ENCODE measurements around the gene DDX31.
A peak's percentile ranks its signal among the peaks of the same experiment; 100 is the strongest.

The DDX31 gene

DNA sequence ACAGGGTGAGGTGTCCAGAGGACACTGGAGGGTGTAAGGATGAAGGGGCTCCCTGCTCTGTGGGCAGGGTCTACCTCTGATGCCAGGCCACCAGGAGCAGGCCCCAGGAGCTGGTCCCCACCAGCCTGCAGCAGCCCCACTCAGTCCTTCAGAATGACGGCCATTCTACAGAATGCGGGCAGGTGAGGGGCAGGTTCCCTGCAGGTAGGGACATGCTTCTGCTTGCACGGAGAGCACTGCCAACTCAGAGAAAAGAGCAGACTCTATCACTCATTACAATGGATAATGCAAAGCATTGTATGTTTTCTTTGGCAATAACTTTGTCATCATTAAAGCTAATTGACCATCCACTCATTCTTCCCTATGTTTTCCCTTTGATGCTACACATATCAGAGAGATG, 39.0 kb downstream of the DDX31 start:
- TF ChIP-seq, protein P1, sequence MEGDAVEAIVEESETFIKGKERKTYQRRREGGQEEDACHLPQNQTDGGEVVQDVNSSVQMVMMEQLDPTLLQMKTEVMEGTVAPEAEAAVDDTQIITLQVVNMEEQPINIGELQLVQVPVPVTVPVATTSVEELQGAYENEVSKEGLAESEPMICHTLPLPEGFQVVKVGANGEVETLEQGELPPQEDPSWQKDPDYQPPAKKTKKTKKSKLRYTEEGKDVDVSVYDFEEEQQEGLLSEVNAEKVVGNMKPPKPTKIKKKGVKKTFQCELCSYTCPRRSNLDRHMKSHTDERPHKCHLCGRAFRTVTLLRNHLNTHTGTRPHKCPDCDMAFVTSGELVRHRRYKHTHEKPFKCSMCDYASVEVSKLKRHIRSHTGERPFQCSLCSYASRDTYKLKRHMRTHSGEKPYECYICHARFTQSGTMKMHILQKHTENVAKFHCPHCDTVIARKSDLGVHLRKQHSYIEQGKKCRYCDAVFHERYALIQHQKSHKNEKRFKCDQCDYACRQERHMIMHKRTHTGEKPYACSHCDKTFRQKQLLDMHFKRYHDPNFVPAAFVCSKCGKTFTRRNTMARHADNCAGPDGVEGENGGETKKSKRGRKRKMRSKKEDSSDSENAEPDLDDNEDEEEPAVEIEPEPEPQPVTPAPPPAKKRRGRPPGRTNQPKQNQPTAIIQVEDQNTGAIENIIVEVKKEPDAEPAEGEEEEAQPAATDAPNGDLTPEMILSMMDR (conservative IDR thresholded peaks at IDR 0.05; ENCODE audit: low read depth, low read length), result no peak
- no peak for DNase-seq (ENCODE audit: low read depth)
- H3K4me3 ChIP-seq (ENCODE audit: low read depth, low read length), result no peak overlapping the region

DNA sequence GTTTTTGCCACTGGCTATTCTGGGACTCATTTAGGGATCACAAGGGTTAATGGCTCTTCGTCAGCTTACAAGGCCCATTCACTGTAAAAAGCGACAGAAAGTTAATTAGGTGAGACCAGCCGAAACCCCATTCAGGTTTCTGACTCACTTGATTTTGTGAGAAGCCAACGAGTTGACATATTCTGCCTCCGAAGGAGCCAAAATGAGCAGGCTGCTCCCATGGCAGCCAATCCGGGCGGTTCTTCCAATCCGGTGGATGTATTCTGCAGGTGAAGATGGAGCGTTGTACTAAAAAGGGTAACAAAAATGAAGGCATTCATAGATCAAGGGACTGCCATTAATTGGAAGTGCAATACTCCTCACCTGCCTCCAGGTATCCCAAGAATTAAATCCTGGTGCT, 39.7 kb downstream of the DDX31 start:
- TF ChIP-seq, protein P1 (conservative IDR thresholded peaks at IDR 0.05; ENCODE audit: low read depth, low read length), result no peak
- DNase-seq (ENCODE audit: low read depth), result no peak
- no peak overlapping the region for H3K4me3 ChIP-seq (ENCODE audit: low read depth, low read length)

DNA sequence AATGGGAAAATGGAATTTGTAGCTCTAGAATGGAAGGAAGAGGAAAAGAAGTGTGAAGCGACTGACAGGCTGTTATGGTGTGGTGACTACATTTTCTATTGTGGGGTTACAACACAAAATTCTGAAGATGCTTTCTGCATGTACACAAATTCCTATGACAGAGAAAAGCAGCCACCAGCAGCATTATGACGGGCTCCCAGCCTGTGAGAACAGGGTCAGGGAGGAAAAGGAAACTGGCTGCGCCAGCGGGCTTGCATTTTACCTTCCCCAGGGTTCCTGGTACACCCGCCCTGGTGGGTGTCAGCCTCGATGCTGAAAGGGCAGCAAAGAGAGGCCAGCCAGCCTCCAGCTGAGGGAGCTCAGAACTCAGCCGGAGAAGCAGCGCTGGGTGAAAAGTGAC, 41.0 kb downstream of the DDX31 start:
- TF ChIP-seq, protein P1 (conservative IDR thresholded peaks at IDR 0.05; ENCODE audit: low read depth, low read length), result no peak
- no peak for DNase-seq (ENCODE audit: low read depth)

DNA sequence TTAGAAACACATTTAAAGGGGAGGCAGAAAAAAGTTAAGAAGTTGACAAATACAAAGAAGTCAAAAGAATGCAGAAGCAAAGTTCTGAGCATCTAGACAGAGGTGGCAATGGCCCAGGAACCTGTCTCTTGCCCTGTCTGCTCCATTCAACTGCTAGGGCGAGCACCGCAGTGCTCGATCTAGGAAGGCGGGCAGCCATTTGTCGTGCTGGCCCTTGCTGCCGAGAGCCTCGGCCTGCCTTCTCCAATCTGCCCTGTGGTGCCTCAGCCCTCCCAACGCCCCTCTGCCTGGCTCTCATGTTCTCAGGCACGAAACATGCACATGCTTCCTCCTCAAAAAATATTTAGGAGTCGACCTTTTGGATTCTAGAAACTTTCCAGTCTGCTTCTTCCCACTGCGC, 42.2 kb downstream of the DDX31 start:
- TF ChIP-seq, protein P1 (conservative IDR thresholded peaks at IDR 0.05; ENCODE audit: low read depth, low read length), result no peak
- no peak for DNase-seq (ENCODE audit: low read depth)

More for the DNA sequence above, 41.0 kb downstream of the DDX31 start:
- no peak overlapping the region for H3K4me3 ChIP-seq (ENCODE audit: low read depth, low read length)

DNA sequence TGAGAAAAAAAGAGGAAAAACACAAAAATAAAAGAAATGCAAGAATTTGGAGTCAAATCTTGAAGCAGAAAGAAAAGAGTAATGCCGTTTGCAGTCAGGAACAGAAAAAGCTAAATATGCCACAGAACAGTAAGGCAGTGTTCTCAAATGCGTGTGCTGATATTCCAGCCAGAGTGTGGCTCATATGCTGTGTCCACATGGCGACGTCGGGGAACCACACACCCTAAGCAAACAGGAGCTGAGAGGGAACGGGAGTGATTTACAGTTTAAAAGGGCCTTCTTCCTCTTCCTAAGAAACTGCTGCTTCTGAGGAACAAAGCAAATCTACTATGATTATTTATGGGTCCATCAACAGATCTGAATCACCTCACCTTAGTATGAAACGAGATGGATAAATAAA, 42.7 kb downstream of the DDX31 start:
- TF ChIP-seq, protein P1 (conservative IDR thresholded peaks at IDR 0.05; ENCODE audit: low read depth, low read length), result no peak
- no peak for DNase-seq (ENCODE audit: low read depth)
- no peak overlapping the region for H3K4me3 ChIP-seq (ENCODE audit: low read depth, low read length)

More for the DNA sequence above, 42.2 kb downstream of the DDX31 start:
- H3K4me3 ChIP-seq (ENCODE audit: low read depth, low read length), result no peak overlapping the region

DNA sequence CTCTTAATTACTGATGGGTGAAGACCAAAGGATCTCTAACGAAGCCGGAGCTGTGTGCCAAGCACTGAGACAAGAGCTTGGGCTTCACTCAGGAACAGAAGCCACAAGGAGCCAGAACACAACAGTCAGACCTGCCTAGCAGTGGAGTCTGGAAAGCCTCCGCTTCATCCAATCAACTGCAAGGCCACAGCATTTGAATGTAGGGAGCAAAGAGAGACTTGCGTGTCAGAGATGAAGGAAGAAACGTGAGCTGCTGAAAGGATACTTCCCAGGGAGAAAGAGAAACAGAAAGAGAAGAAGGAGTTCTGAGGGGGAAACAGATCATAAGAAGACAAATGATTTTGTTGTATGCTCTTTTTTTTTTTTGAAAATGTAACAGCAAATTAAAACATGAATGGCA, 43.5 kb downstream of the DDX31 start:
- no peak overlapping the region for H3K4me3 ChIP-seq (ENCODE audit: low read depth, low read length)
- no peak for DNase-seq (ENCODE audit: low read depth)
- TF ChIP-seq, protein P1 (conservative IDR thresholded peaks at IDR 0.05; ENCODE audit: low read depth, low read length), result no peak

DNA sequence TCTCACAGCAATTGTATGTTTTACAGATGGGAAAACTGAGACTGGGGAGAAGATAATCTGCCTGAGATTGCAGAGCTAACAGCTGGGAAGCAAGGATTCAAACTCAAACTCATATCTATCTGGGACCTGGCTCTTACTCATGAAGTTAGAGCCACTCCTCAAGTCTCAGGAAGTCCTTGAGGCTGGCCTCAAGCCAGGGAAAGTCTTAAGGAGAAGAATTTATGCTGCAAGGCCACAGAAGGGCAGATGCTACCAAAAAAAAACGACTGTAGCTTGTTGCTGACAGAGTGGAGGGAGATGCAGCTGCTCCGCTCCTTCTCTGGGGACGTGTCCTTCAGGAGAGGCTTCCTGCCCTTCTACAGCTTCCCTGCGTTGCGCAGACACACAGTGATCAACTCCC, 47.6 kb downstream of the DDX31 start:
- DNase-seq (ENCODE audit: low read depth), result peak; percentile 66
- H3K4me3 ChIP-seq (ENCODE audit: low read depth, low read length), result no peak overlapping the region
- TF ChIP-seq, protein P1 (conservative IDR thresholded peaks at IDR 0.05; ENCODE audit: low read depth, low read length), result no peak

All from choroid plexus epithelial cell (primary cell).